ENCODE measurements around the gene UTP25.

DNA sequence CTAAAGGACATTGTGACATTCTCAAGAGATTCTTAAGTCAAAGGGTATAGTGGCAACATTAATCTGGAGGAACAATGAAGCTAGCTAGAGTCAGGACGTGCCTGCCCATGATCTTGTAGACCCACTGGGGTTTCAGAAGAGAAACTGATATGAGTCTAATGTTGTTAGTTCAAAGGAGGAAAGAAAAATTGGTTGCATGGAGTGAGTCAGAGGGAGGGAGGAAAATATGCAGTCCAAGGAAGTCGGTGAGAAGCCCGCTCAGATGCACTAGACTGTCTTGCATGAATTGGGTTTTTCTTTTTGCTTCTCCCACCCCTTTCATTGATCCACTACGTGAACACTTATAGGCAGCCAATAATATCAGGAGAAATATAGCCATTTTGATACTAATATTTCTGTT is 56.5 kb downstream of the UTP25 start:
- TF ChIP-seq, protein P1, sequence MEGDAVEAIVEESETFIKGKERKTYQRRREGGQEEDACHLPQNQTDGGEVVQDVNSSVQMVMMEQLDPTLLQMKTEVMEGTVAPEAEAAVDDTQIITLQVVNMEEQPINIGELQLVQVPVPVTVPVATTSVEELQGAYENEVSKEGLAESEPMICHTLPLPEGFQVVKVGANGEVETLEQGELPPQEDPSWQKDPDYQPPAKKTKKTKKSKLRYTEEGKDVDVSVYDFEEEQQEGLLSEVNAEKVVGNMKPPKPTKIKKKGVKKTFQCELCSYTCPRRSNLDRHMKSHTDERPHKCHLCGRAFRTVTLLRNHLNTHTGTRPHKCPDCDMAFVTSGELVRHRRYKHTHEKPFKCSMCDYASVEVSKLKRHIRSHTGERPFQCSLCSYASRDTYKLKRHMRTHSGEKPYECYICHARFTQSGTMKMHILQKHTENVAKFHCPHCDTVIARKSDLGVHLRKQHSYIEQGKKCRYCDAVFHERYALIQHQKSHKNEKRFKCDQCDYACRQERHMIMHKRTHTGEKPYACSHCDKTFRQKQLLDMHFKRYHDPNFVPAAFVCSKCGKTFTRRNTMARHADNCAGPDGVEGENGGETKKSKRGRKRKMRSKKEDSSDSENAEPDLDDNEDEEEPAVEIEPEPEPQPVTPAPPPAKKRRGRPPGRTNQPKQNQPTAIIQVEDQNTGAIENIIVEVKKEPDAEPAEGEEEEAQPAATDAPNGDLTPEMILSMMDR (IDR thresholded peaks at IDR 0.05 in 4 of 5, conservative IDR thresholded peaks at IDR 0.05 in 1 of 5), result no peak
- no peak for TF ChIP-seq POLR2A (IDR thresholded peaks at IDR 0.05)
